HepG2 (cell line): ENCODE results near the gene ZNF506. TPM values are rescaled to one million over a fixed set of nuclear protein-coding genes. Genes with fewer than 3 reads are reported as not detected.

Source experiments
- ARNTL ChIP-seq: sonication (generic); formaldehyde crosslinking; IDR thresholded peaks from 2 replicates; pipeline ENCODE4 v1.4.0; 2020; ENCODE audit warnings: mild to moderate bottlenecking, missing genetic modification reagents
- HNRNPK ChIP-seq: fragments of 200-400 bp; formaldehyde crosslinking; IDR thresholded peaks from 2 replicates; pipeline ENCODE4 v1.6.1; 2018; ENCODE audit warnings: low read length, low read depth, moderate library complexity, mild to moderate bottlenecking; ENCODE audit not compliant: poor library complexity, severe bottlenecking
- JUNB ChIP-seq: sonication (generic); formaldehyde crosslinking; IDR thresholded peaks from 2 replicates; pipeline ENCODE4 v1.8.0; 2022; ENCODE audit warnings: missing genetic modification reagents, mild to moderate bottlenecking, borderline replicate concordance
- KAT7 ChIP-seq: IDR thresholded peaks from 2 replicates; pipeline ENCODE4 v1.6.1; 2018; ENCODE audit warnings: borderline replicate concordance, missing compliant biosample characterization
- MYC ChIP-seq: sonication (generic); formaldehyde crosslinking; IDR thresholded peaks from 2 replicates; pipeline ENCODE4 v1.9.0; 2021; ENCODE audit warnings: missing genetic modification reagents, borderline replicate concordance
- NCOR1 ChIP-seq: fragments of 200-600 bp; sonication (generic); IDR thresholded peaks from 2 replicates; pipeline ENCODE4 v1.7.0; 2017; ENCODE audit warnings: antibody characterized with exemption, low read length, borderline replicate concordance
- NFYB ChIP-seq: sonication (generic); formaldehyde crosslinking; IDR thresholded peaks from 2 replicates; pipeline ENCODE4 v1.4.0; 2020; ENCODE audit warnings: missing genetic modification reagents
- PLRG1 ChIP-seq: fragments of 450-650 bp; conservative IDR thresholded peaks from 2 replicates; pipeline ENCODE4 v1.6.1; 2016
- REL ChIP-seq: sonication (generic); formaldehyde crosslinking; conservative IDR thresholded peaks from 2 replicates; pipeline ENCODE4 v1.8.0; 2022; ENCODE audit warnings: mild to moderate bottlenecking, missing genetic modification reagents, moderate library complexity
- SP140L ChIP-seq: sonication (generic); formaldehyde crosslinking; IDR thresholded peaks from 2 replicates; pipeline ENCODE4 v1.4.0; 2020; ENCODE audit warnings: missing genetic modification reagents, borderline replicate concordance
- TCF7L2 ChIP-seq: IDR thresholded peaks from 2 replicates; pipeline ENCODE4 v1.6.1; 2011; ENCODE audit warnings: mild to moderate bottlenecking, low read depth, low read length, moderate library complexity
- ZFAT ChIP-seq: sonication (generic); formaldehyde crosslinking; conservative IDR thresholded peaks from 2 replicates; pipeline ENCODE4 v1.8.1; 2023; ENCODE audit warnings: missing genetic modification reagents, inconsistent platforms
- ZNF446 ChIP-seq: sonication (generic); formaldehyde crosslinking; IDR thresholded peaks from 2 replicates; pipeline ENCODE4 v1.5.0; 2020; ENCODE audit warnings: mild to moderate bottlenecking, missing genetic modification reagents
- ZNF567 ChIP-seq: sonication (generic); formaldehyde crosslinking; IDR thresholded peaks from 2 replicates; pipeline ENCODE4 v1.8.1; 2023; ENCODE audit warnings: mild to moderate bottlenecking, missing genetic modification reagents, borderline replicate concordance
- ZNF570 ChIP-seq: sonication (generic); formaldehyde crosslinking; IDR thresholded peaks from 2 replicates; pipeline ENCODE4 v1.4.0; 2020; ENCODE audit warnings: mild to moderate bottlenecking, missing genetic modification reagents, borderline replicate concordance
- polyA plus RNA-seq, 8 experiments: library from polyadenylated mRNA; depleted of rRNA in 3 of 8; stranded (reverse) in 7 of 8; unstranded in 1 of 8; fragments of >200 nt; fragmentation: Illumina TruSeq in 4 of 8; extraction: Trizol in 4 of 8; gene quantifications; 2 replicates each; pipeline versions ENCODE4 v1.2.1 to v1.2.3, GENCODE V29; 2011 to 2016; ENCODE audit warnings: low read depth in 4 of 8, missing spikeins in 1 of 8, mixed read lengths in 1 of 8; ENCODE audit not compliant: insufficient read depth in 1 of 8
- total RNA-seq, 5 experiments: library from RNA; depleted of rRNA; stranded (reverse); fragments of >200 nt; fragmentation: Illumina TruSeq; extraction: Trizol; gene quantifications; 2 replicates each; pipeline ENCODE4 v1.2.3, GENCODE V29; 2016; ENCODE audit warnings: low read depth in 1 of 5
- TF ChIP-seq, protein P1 (sequence below): sonication (generic); formaldehyde crosslinking; IDR thresholded peaks from 2 replicates; pipeline ENCODE4 v1.8.1; 2023; ENCODE audit warnings: missing genetic modification reagents, mild to moderate bottlenecking, borderline replicate concordance
- TF ChIP-seq, protein P2 (sequence below): sonication (generic); formaldehyde crosslinking; IDR thresholded peaks from 2 replicates; pipeline ENCODE4 v1.9.0; 2021; ENCODE audit warnings: missing genetic modification reagents, borderline replicate concordance
- TF ChIP-seq, protein P3 (sequence below): IDR thresholded peaks from 2 replicates; pipeline ENCODE4 v1.6.1; 2016; ENCODE audit warnings: low read depth, missing genetic modification reagents, missing compliant biosample characterization

ZNF506 gene
- total and polyA plus RNA-seq, 2 of the 13 experiments (the other 11 are each of a cell fraction or from before 2014, with no cell fraction given), result not detected

GRCh38 chr19:19865750-19866610 lies 44.4 kb upstream of the ZNF506 start, which contains the start of gene ZNF253 (continued):
- TF ChIP-seq ZNF567 (CRISPR knock-in tag) (no peak), TCF7L2 (no peak), REL (no peak), SP140L (CRISPR knock-in tag) (no peak), NFYB (CRISPR knock-in tag) (peak; percentile 94), JUNB (CRISPR knock-in tag) (0 out of 2 replicates have a peak, but pooled peaks have one; percentile 26), MYC (CRISPR knock-in tag) (peak; percentile 67; the same call in 1 of the 2 replicates), ARNTL (CRISPR knock-in tag) (no peak), NCOR1 (no peak), KAT7 (CRISPR knock-in tag) (0 out of 2 replicates have a peak, but pooled peaks have one; percentile 37), HNRNPK (no peak), ZNF570 (CRISPR knock-in tag) (no peak; the same call in 1 of the 2 replicates), ZNF446 (no peak), ZFAT (CRISPR knock-in tag) (no peak), PLRG1 (no peak)
- TF ChIP-seq, protein P1, sequence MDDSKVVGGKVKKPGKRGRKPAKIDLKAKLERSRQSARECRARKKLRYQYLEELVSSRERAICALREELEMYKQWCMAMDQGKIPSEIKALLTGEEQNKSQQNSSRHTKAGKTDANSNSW (CRISPR knock-in tag), result no peak
- TF ChIP-seq, protein P2, sequence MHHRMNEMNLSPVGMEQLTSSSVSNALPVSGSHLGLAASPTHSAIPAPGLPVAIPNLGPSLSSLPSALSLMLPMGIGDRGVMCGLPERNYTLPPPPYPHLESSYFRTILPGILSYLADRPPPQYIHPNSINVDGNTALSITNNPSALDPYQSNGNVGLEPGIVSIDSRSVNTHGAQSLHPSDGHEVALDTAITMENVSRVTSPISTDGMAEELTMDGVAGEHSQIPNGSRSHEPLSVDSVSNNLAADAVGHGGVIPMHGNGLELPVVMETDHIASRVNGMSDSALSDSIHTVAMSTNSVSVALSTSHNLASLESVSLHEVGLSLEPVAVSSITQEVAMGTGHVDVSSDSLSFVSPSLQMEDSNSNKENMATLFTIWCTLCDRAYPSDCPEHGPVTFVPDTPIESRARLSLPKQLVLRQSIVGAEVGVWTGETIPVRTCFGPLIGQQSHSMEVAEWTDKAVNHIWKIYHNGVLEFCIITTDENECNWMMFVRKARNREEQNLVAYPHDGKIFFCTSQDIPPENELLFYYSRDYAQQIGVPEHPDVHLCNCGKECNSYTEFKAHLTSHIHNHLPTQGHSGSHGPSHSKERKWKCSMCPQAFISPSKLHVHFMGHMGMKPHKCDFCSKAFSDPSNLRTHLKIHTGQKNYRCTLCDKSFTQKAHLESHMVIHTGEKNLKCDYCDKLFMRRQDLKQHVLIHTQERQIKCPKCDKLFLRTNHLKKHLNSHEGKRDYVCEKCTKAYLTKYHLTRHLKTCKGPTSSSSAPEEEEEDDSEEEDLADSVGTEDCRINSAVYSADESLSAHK (CRISPR knock-in tag), result peak; percentile 23; the same call in 1 of the 2 replicates
- TF ChIP-seq, protein P3, sequence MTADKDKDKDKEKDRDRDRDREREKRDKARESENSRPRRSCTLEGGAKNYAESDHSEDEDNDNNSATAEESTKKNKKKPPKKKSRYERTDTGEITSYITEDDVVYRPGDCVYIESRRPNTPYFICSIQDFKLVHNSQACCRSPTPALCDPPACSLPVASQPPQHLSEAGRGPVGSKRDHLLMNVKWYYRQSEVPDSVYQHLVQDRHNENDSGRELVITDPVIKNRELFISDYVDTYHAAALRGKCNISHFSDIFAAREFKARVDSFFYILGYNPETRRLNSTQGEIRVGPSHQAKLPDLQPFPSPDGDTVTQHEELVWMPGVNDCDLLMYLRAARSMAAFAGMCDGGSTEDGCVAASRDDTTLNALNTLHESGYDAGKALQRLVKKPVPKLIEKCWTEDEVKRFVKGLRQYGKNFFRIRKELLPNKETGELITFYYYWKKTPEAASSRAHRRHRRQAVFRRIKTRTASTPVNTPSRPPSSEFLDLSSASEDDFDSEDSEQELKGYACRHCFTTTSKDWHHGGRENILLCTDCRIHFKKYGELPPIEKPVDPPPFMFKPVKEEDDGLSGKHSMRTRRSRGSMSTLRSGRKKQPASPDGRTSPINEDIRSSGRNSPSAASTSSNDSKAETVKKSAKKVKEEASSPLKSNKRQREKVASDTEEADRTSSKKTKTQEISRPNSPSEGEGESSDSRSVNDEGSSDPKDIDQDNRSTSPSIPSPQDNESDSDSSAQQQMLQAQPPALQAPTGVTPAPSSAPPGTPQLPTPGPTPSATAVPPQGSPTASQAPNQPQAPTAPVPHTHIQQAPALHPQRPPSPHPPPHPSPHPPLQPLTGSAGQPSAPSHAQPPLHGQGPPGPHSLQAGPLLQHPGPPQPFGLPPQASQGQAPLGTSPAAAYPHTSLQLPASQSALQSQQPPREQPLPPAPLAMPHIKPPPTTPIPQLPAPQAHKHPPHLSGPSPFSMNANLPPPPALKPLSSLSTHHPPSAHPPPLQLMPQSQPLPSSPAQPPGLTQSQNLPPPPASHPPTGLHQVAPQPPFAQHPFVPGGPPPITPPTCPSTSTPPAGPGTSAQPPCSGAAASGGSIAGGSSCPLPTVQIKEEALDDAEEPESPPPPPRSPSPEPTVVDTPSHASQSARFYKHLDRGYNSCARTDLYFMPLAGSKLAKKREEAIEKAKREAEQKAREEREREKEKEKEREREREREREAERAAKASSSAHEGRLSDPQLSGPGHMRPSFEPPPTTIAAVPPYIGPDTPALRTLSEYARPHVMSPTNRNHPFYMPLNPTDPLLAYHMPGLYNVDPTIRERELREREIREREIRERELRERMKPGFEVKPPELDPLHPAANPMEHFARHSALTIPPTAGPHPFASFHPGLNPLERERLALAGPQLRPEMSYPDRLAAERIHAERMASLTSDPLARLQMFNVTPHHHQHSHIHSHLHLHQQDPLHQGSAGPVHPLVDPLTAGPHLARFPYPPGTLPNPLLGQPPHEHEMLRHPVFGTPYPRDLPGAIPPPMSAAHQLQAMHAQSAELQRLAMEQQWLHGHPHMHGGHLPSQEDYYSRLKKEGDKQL (CRISPR knock-in tag), result no peak
